ENCODE data around the gene C1orf105.

GRCh38 chr1:172488393-172488792, 67.9 kb downstream of the C1orf105 start:
- TF ChIP-seq CTCF (IDR thresholded peaks at IDR 0.05): no peak
- no peak for TF ChIP-seq POLR2A (IDR thresholded peaks at IDR 0.05)
